GM23338 (cell line): ENCODE data around the gene MAP3K15. TPM values are rescaled to one million over a fixed set of nuclear protein-coding genes. Genes with fewer than 3 reads are reported as not detected.

ENCODE experiments used
- ATAC-seq: fragments of 200-7000 bp; cut with Tn5 transposase; 3 replicates; pipeline ENCODE4 v1.9.1; 2020
- DNase-seq: peaks from one replicate; pipeline ENCODE4 v3.0.0-alpha.2; 2015; ENCODE audit warnings: low spot score
- H2AFZ ChIP-seq: fragments of 200-600 bp; sonication (generic); 2 replicates; pipeline ENCODE4 v1.8.0; 2016; ENCODE audit warnings: antibody characterized with exemption, mild to moderate bottlenecking, moderate library complexity
- H3F3A ChIP-seq: fragments of 200-600 bp; sonication (generic); replicated peaks from 2 replicates; pipeline ENCODE4 v1.8.0; 2017; ENCODE audit warnings: antibody characterized with exemption, mixed run types, low read depth
- H3K27ac ChIP-seq: fragments of 200-600 bp; sonication (generic); 2 replicates; pipeline ENCODE4 v1.6.1; 2016; ENCODE audit warnings: low read depth
- H3K27me3 ChIP-seq: fragments of 200-600 bp; sonication (generic); 2 replicates; pipeline ENCODE4 v1.8.0; 2016; ENCODE audit warnings: mild to moderate bottlenecking, mixed run types, moderate library complexity; ENCODE audit not compliant: insufficient read depth
- H3K36me3 ChIP-seq: fragments of 200-600 bp; sonication (generic); 2 replicates; pipeline ENCODE4 v1.8.0; 2016; ENCODE audit warnings: mild to moderate bottlenecking; ENCODE audit not compliant: insufficient read depth
- H3K4me1 ChIP-seq: fragments of 200-600 bp; sonication (generic); 2 replicates; pipeline ENCODE4 v1.8.0; 2016; ENCODE audit warnings: mild to moderate bottlenecking, moderate library complexity; ENCODE audit not compliant: insufficient read depth
- H3K4me2 ChIP-seq: fragments of 200-600 bp; sonication (generic); 2 replicates; pipeline ENCODE4 v1.7.1; 2017; ENCODE audit warnings: mixed run types
- H3K4me3 ChIP-seq: fragments of 200-600 bp; sonication (generic); 2 replicates; pipeline ENCODE4 v1.6.1; 2016; ENCODE audit warnings: mixed run types
- H3K79me2 ChIP-seq: fragments of 200-600 bp; sonication (generic); replicated peaks from 2 replicates; pipeline ENCODE4 v1.8.0; 2017; ENCODE audit warnings: mild to moderate bottlenecking; ENCODE audit not compliant: insufficient read depth
- H3K9me2 ChIP-seq: fragments of 200-600 bp; sonication (generic); 2 replicates; pipeline ENCODE4 v1.8.0; 2017; ENCODE audit not compliant: insufficient read depth
- H4K20me1 ChIP-seq: fragments of 200-600 bp; sonication (generic); replicated peaks from 2 replicates; pipeline ENCODE4 v1.8.0; 2017; ENCODE audit warnings: mild to moderate bottlenecking; ENCODE audit not compliant: insufficient read depth
- H3K27ac Mint-ChIP-seq: 2 replicates; pipeline ENCODE4 v1.8.0; 2020; ENCODE audit warnings: inconsistent platforms, mild to moderate bottlenecking, moderate library complexity, mixed read lengths
- H3K27me3 Mint-ChIP-seq: 3 replicates; pipeline ENCODE4 v1.8.0; 2022; ENCODE audit warnings: low read depth, mild to moderate bottlenecking, moderate library complexity, mixed read lengths, inconsistent platforms; ENCODE audit not compliant: insufficient read depth, poor library complexity
- H3K36me3 Mint-ChIP-seq: 3 replicates; pipeline ENCODE4 v1.8.0; 2021; ENCODE audit warnings: low read depth, mild to moderate bottlenecking, inconsistent platforms, moderate library complexity, mixed read lengths
- H3K4me1 Mint-ChIP-seq: 3 replicates; pipeline ENCODE4 v1.8.0; 2020; ENCODE audit warnings: mild to moderate bottlenecking, inconsistent platforms, mixed read lengths
- H3K4me3 Mint-ChIP-seq: 3 replicates; pipeline ENCODE4 v1.8.0; 2021; ENCODE audit warnings: moderate library complexity, mild to moderate bottlenecking, inconsistent platforms, mixed read lengths
- H3K9me3 Mint-ChIP-seq: 3 replicates; pipeline ENCODE4 v1.8.0; 2020; ENCODE audit warnings: moderate library complexity, mild to moderate bottlenecking, inconsistent platforms, mixed read lengths
- JUNB ChIP-seq: IDR thresholded peaks from one replicate; pipeline ENCODE4 v1.6.1; 2016; ENCODE audit warnings: antibody characterized with exemption; ENCODE audit not compliant: unreplicated experiment
- STAT1 ChIP-seq: IDR thresholded peaks from one replicate; pipeline ENCODE4 v1.6.1; 2016; ENCODE audit warnings: antibody characterized with exemption; ENCODE audit not compliant: unreplicated experiment
- ZNF114 ChIP-seq: fragments of 250-450 bp; sonication (Bioruptor Pico); IDR thresholded peaks from 2 replicates; pipeline ENCODE4 v1.5.0; 2020; ENCODE audit warnings: mild to moderate bottlenecking, moderate library complexity
- ZNF331 ChIP-seq: fragments of 250-450 bp; sonication (Bioruptor Pico); IDR thresholded peaks from 2 replicates; pipeline ENCODE4 v1.5.0; 2020; ENCODE audit warnings: low read depth, mild to moderate bottlenecking, moderate library complexity
- polyA plus RNA-seq: library from polyadenylated mRNA; unstranded; fragments of >200 nt; fragmentation: Nextera tagmentation; extraction: Ambion mirVana; gene quantifications from 2 replicates; pipeline ENCODE4 v1.2.1, GENCODE V29; 2016
- total RNA-seq: library from RNA; depleted of rRNA; stranded (reverse); fragments of >200 nt; shearing (Covaris generic); gene quantifications from 2 replicates; pipeline ENCODE4 v1.2.3, GENCODE V29; 2014
- TF ChIP-seq, protein P1 (sequence below): IDR thresholded peaks from one replicate; pipeline ENCODE4 v1.6.1; 2018; ENCODE audit warnings: antibody characterized with exemption; ENCODE audit not compliant: unreplicated experiment
- TF ChIP-seq, protein P2 (sequence below), 2 experiments: fragments of 200-600 bp in 1 of 2; sonication (generic) in 1 of 2; conservative IDR thresholded peaks; 2 replicates each; pipeline versions ENCODE4 v1.5.1 to v1.6.1; 2016 to 2017; ENCODE audit warnings: antibody characterized with exemption in 2 of 2, low read depth in 2 of 2, mild to moderate bottlenecking in 2 of 2, moderate library complexity in 1 of 2
- TF ChIP-seq, protein P3 (sequence below): IDR thresholded peaks from 2 replicates; pipeline ENCODE4 v1.6.1; 2016; ENCODE audit warnings: antibody characterized with exemption

Gene MAP3K15
- total and polyA plus RNA-seq, 2 experiments from 2014 or later: 0.40 to 3.1 TPM

DNA sequence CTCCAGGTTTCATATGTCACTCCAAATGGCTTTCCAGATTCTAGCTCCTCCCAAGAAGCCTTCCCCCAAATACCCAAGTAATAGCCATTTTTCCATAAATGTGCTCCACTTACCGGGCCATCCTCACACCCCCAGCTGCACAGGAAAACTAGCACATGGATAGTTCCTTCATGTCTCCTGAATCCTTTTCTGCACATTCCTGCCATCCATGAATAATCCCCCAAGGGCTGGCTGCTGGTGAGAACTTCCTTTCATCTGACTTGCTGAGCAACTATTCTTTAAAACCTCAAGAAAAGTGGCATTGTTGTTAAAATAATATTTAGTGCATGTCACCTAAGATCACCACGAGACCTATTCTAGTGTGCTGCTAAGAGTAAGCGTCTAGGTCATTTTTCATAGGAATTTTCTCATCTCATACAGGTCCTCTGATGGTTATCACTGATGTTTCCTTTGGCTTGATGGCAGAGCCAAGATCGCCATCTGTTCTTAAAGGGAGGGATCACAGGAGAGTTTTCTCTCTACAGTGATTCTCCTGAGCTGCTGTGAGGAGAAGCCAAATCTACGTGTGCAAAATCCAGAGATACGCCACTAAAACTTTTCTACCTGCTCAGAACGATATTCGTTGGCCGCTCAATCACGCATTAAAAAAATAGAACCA, 71.3 kb downstream of the MAP3K15 start:
- Histone ChIP-seq H3K4me1 (no peaks in the 10 kb centered on the region), H3K79me2 (no peaks in the 10 kb centered on the region), H3F3A (no peaks in the 10 kb centered on the region), H3K4me2 (no peak overlapping the region), H4K20me1 (no peaks in the 10 kb centered on the region), H3K4me3 (no peak overlapping the region), H3K9me2 (no peaks in the 10 kb centered on the region), H3K36me3 (no peaks in the 10 kb centered on the region), H2AFZ (no peak overlapping the region), H3K27ac (no peak overlapping the region), H3K27me3 (no peaks in the 10 kb centered on the region)
- TF ChIP-seq, protein P1, sequence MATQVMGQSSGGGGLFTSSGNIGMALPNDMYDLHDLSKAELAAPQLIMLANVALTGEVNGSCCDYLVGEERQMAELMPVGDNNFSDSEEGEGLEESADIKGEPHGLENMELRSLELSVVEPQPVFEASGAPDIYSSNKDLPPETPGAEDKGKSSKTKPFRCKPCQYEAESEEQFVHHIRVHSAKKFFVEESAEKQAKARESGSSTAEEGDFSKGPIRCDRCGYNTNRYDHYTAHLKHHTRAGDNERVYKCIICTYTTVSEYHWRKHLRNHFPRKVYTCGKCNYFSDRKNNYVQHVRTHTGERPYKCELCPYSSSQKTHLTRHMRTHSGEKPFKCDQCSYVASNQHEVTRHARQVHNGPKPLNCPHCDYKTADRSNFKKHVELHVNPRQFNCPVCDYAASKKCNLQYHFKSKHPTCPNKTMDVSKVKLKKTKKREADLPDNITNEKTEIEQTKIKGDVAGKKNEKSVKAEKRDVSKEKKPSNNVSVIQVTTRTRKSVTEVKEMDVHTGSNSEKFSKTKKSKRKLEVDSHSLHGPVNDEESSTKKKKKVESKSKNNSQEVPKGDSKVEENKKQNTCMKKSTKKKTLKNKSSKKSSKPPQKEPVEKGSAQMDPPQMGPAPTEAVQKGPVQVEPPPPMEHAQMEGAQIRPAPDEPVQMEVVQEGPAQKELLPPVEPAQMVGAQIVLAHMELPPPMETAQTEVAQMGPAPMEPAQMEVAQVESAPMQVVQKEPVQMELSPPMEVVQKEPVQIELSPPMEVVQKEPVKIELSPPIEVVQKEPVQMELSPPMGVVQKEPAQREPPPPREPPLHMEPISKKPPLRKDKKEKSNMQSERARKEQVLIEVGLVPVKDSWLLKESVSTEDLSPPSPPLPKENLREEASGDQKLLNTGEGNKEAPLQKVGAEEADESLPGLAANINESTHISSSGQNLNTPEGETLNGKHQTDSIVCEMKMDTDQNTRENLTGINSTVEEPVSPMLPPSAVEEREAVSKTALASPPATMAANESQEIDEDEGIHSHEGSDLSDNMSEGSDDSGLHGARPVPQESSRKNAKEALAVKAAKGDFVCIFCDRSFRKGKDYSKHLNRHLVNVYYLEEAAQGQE: no peak
- TF ChIP-seq, protein P2, sequence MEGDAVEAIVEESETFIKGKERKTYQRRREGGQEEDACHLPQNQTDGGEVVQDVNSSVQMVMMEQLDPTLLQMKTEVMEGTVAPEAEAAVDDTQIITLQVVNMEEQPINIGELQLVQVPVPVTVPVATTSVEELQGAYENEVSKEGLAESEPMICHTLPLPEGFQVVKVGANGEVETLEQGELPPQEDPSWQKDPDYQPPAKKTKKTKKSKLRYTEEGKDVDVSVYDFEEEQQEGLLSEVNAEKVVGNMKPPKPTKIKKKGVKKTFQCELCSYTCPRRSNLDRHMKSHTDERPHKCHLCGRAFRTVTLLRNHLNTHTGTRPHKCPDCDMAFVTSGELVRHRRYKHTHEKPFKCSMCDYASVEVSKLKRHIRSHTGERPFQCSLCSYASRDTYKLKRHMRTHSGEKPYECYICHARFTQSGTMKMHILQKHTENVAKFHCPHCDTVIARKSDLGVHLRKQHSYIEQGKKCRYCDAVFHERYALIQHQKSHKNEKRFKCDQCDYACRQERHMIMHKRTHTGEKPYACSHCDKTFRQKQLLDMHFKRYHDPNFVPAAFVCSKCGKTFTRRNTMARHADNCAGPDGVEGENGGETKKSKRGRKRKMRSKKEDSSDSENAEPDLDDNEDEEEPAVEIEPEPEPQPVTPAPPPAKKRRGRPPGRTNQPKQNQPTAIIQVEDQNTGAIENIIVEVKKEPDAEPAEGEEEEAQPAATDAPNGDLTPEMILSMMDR (conservative IDR thresholded peaks at IDR 0.05; ENCODE audit: low read depth in 2 of 2): peak in 1 of 2 experiments; percentile 12; a peak in 1 of 4 replicates
- TF ChIP-seq JUNB: no peak
- TF ChIP-seq, protein P3, sequence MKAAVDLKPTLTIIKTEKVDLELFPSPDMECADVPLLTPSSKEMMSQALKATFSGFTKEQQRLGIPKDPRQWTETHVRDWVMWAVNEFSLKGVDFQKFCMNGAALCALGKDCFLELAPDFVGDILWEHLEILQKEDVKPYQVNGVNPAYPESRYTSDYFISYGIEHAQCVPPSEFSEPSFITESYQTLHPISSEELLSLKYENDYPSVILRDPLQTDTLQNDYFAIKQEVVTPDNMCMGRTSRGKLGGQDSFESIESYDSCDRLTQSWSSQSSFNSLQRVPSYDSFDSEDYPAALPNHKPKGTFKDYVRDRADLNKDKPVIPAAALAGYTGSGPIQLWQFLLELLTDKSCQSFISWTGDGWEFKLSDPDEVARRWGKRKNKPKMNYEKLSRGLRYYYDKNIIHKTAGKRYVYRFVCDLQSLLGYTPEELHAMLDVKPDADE: no peak
- no peak for TF ChIP-seq ZNF114 (CRISPR knock-in tag)
- TF ChIP-seq ZNF331 (CRISPR knock-in tag): no peak
- Mint-ChIP-seq H3K9me3 (no peaks in the 10 kb centered on the region; the same call in 2 of the 3 replicates), H3K36me3 (no peaks in the 10 kb centered on the region), H3K27me3 (no peaks in the 10 kb centered on the region), H3K4me3 (no peak overlapping the region), H3K27ac (no peak overlapping the region), H3K4me1 (no peaks in the 10 kb centered on the region)
- no peak for DNase-seq
- no peak for ATAC-seq

DNA sequence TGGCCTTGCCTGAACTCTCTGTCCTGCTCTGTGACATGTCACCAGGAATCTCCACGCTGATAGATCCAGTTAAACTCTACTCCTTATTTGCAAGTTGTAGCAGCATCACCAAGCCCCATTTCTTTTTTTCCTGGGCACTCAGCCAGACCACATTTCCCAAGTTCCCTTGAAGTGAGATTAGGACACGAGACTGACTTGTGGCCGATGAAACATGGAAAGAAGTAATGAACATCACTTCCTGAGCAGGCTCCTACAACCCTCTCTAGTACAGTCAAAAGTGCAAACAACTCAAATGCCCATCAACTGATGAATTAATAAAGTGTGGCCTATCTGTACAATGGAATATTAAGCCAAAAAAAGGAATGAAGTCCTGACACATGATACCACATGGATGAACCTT, 74.6 kb downstream of the MAP3K15 start:
- H3K4me3 ChIP-seq: no peak overlapping the region
- H3K4me2 ChIP-seq: no peak overlapping the region
- H2AFZ ChIP-seq: no peak overlapping the region
- no peaks in the 10 kb centered on the region for H3K4me1 Mint-ChIP-seq
- no peaks in the 10 kb centered on the region; the same call in 2 of the 3 replicates for H3K9me3 Mint-ChIP-seq
- no peaks in the 10 kb centered on the region for H3K9me2 ChIP-seq
- H3K79me2 ChIP-seq: no peaks in the 10 kb centered on the region
- peaks cover 3% of the 10 kb centered on the region for H3K27me3 Mint-ChIP-seq
- H3K4me3 Mint-ChIP-seq: no peak overlapping the region
- DNase-seq (no peak), ATAC-seq (no peak)
- H3K27me3 ChIP-seq: no peaks in the 10 kb centered on the region
- H4K20me1 ChIP-seq: no peaks in the 10 kb centered on the region
- H3K4me1 ChIP-seq: no peaks in the 10 kb centered on the region
- H3K36me3 Mint-ChIP-seq: no peaks in the 10 kb centered on the region
- no peaks in the 10 kb centered on the region for H3K36me3 ChIP-seq
- H3K27ac Mint-ChIP-seq: no peak overlapping the region
- no peaks in the 10 kb centered on the region for H3F3A ChIP-seq
- H3K27ac ChIP-seq: no peak overlapping the region
- TF ChIP-seq JUNB (no peak), ZNF114 (CRISPR knock-in tag) (no peak), STAT1 (no peak)
- TF ChIP-seq, protein P2 (conservative IDR thresholded peaks at IDR 0.05; ENCODE audit: low read depth in 2 of 2): no peak
- TF ChIP-seq, protein P1: no peak
- TF ChIP-seq, protein P3: no peak
